Measurements from ENCODE around the gene IL3. TPM values are rescaled to one million over a fixed set of nuclear protein-coding genes. Genes with fewer than 3 reads are reported as not detected.
"Not testable (repeated sequence)": the region's sequence is repeated elsewhere in the genome, so short reads cannot be mapped to it uniquely, and the experiment has no call there.

IL3 gene
- total RNA-seq, 1 donor from 2014 or later = not detected

GRCh38 chr5:132093271-132093670 lies 32.8 kb downstream of the IL3 start:
- DNase-seq (ENCODE audit: low spot score) = no peak

- DNase-seq (ENCODE audit: low spot score) = no peak
Observed at GRCh38 chr5:132094393-132095076, 34.1 kb downstream of the IL3 start.

- no peak for DNase-seq (ENCODE audit: low spot score)
Observed at GRCh38 chr5:132095077-132095410, 34.6 kb downstream of the IL3 start.

GRCh38 chr5:132095424-132095972 lies 35.0 kb downstream of the IL3 start:
- DNase-seq (ENCODE audit: low spot score) = no peak

- no peak for DNase-seq (ENCODE audit: low spot score)
Observed at GRCh38 chr5:132096904-132097303, 36.4 kb downstream of the IL3 start.

DNA sequence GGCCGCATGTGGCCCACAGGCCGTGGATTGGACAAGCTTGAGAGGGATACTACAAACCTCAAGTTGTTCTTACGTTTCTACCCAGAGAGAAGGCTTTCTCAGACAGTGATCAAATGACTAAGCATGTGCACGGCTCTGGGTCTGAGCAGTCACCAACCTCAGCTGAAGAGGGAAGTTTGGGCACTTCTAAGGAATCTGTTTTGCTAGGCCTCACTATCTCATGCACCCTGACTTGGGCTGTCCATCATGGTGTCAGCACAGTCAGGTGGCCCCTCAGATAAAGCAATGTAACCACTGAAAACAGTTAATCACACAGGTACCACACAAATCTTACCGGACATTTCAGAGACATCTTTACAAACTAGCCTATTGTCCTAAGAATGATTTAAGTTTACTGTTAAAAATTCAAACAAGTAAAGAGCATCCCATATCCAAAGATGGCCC lies 37.7 kb downstream of the IL3 start:
- DNase-seq (ENCODE audit: low spot score) = no peak

DNA sequence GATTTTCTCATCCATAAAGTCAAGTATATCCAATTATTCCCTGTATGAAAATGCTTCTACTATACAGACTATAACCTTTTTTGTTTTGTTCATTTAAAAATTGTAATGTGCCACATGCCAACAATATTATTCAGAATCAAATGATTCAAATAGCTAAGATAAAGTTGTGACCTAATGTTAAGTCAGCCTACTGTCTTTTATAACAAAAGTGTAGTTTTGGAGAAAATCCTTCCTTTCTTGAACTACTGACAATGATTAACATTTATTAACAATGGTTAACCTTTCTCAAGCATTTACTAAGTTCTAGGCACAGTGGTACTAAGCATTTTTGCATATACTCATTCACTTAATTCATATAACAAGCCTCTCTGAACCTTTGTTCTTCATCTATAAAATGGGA lies 38.2 kb downstream of the IL3 start:
- DNase-seq (ENCODE audit: low spot score) = no peak

DNA sequence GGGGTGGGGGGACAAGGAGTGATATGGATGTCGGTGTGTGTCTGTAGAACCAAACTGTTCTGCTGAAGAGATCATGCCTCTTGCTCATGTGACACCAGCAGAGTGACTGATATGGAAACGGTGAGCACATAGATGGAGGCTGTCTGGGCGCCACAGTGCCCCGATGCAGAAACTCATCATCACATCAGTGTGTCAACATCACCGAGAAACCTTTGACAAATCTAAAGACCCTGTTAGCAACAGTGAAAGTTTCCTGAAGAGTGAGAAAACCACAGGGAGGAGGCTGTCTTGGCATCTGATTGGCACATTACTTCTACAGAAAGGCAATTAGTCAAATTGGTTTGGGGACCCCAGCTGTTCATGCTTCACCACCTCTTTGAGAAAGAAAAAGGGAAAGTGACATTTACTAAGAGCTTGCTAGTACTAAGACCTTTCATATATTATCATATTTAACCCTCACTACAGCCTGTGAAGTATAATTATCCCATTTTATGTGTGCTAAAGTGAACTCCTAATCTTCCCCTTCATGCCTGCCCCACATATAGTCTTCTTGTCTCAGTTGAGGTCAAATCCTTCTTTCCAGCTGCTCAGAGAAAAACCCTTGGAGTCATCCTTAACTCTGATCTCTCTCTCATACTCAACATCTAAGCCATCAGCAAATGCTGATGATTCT lies 38.8 kb downstream of the IL3 start:
- DNase-seq (ENCODE audit: low spot score) = no peak

DNA sequence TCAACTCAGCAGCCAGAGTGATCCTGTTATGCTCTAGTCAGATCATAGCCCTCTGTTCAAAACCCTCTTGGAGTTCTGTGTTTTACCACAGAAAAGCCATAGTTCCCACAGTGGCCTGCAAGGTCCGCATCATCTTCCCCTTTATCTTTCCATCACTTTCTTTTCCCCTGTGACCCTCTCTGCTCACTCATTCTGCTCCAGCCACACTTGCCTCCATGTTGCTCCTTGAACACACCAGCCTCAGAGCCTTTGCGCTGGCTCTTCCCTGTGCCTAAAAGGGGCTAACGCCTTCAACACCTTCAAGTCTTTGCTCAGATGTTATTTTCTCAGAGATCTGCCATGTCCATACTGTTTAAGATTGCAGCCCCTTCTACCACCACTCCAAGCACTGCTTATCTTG lies 39.5 kb downstream of the IL3 start:
- DNase-seq (ENCODE audit: low spot score) = no peak

DNA sequence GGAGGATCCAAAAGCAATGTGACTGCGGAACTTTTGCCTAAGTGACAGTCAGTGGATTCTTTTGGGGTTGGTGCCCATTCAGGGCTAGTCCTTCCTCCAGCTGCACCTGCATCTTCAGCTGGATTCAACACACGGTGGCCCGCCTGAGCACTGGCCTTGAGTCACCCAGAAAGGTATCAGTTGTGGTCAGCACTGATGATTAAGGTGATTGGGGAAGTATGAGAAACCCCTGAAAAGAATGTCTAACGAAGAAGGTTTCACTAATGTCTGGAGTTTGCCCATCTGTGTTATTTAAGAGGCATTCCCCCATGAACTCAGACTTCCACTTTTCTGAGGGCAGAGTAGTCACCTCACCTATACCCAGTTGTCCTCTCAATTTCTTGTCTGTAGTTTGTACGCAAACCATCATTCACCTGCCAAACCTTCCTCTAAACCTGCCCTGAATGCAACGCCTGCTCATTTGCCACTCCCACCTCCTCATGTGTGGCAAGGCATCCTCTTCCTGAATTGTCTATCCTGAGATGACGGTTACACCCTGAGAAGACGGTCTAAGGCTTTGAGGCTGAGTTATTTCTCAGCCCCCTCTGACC lies 40.3 kb downstream of the IL3 start:
- DNase-seq (ENCODE audit: low spot score) = no peak

DNA sequence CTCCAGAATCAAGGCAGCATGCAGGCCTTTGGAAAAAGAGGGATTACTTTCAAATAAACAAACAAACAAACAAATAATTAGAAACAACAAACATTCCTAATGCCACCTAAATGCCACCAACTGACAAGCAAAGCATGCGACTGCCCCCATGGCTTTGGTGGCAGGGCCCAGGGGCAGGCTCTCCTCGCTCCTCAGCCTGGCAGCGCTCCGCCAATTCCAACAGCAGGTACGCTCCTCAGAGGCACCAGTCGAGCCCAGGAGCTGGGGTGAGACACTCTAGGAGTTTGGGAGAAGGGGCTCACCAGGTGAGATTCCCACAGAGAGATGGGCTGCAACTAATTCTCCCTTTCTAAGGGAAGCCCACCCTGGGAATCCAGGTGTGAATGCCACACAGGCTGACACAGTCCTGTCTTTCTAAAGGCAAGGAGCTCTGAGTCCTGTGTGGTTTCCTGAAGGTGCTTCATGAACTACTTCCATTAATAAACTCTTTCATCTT lies 41.0 kb downstream of the IL3 start:
- DNase-seq (ENCODE audit: low spot score) = no peak

DNA sequence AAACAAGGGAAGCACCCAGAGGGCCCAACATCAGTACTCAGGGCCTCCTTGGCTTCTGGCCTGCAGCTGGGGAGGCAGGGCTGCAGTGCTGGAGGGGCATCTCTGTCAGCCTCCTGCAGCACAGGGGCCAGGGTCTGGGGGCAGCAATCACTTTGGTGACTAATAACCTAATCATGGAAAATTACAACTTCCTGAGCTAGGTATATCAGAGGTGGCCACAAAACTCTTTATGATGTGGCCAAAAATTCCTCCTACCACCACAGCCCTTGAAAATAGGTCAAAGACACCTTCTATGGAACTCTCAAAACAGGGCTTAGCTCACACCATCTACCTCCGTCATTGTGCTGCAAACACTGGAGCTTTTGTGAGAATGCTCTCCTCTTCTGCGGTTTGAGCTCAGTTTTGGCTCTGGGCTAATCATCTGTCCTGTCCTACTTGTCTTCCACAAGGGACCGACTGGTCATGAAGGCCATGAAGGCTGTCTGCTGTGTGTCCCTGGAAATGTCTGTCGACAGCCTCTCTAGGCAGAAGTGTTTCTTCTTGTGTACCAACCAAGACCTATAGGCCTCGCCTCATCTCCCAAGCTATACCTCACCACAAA lies 41.7 kb downstream of the IL3 start:
- DNase-seq (ENCODE audit: low spot score) = no peak

DNA sequence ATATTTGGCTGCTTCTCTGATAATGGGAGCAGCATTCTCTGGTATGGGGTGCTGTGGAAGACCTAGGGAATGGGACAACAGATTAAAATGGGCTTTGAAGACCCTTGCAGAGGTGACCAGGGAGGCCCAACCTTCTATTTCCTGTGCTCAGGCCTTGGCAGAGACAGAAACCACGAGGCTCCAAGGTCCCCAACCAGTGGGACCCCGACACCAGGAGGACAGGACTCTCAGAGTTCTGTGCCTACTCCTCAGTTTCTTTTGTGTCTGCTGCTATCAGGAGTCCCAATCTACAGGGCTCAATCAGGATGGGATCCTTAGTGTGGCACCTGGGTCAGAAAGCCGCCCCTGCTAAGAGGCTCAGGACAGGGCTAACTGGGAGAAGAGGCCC lies 42.5 kb downstream of the IL3 start:
- no peak for DNase-seq (ENCODE audit: low spot score)

DNA sequence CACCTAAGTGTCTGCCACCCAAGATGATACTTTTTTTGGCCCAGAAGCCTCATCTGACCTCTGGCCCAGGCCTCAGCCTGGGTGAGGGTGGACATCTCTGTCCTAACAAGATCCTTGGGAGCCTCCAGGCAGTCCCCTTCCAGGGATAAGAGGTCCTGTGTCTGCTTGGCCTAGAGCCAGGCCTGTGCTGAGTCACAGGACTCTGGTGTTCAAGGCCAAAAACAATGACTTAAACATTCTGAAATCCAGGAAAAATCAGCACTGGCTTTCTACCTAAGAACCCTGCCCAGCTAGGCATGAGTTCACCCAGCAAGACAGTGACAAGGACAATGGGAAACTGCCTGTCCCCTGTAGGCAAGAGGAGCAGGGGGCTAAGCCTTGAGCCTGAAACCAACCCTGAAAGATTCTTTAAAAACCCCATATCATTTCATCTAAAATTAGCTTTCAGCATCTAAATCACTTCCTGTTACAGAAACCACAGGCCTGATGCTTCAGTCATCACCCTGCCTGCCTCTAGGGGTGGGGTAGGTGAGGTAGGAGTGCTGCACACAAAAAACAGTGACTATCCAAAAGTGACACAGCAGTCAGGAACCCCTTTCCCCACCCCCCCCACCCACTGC lies 43.0 kb downstream of the IL3 start:
- DNase-seq (ENCODE audit: low spot score) = peak; percentile 71

- DNase-seq (ENCODE audit: low spot score) = no peak
Observed at GRCh38 chr5:132103969-132104391, 43.5 kb downstream of the IL3 start.

GRCh38 chr5:132104556-132104955 lies 44.1 kb downstream of the IL3 start:
- DNase-seq (ENCODE audit: low spot score) = no peak

- DNase-seq (ENCODE audit: low spot score) = no peak
Observed at GRCh38 chr5:132105688-132106087, 45.2 kb downstream of the IL3 start.

DNA sequence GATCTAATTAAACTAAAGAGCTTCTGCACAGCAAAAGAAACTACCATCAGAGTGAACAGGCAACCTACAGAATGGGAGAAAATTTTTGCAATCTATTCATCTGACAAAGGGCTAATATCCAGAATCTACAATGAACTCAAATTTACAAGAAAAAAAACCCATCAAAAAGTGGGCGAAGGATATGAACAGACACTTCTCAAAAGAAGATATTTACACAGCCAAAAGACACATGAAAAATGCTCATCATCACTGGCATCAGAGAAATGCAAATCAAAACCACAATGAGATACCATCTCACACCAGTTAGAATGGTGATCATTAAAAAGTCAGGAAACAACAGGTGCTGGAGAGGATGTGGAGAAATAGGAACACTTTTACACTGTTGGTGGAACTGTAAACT lies 48.0 kb downstream of the IL3 start:
- DNase-seq (ENCODE audit: low spot score) = not testable (repeated sequence)

- DNase-seq (ENCODE audit: low spot score) = not testable (repeated sequence)
Observed at GRCh38 chr5:132108957-132109356, 48.5 kb downstream of the IL3 start.

DNA sequence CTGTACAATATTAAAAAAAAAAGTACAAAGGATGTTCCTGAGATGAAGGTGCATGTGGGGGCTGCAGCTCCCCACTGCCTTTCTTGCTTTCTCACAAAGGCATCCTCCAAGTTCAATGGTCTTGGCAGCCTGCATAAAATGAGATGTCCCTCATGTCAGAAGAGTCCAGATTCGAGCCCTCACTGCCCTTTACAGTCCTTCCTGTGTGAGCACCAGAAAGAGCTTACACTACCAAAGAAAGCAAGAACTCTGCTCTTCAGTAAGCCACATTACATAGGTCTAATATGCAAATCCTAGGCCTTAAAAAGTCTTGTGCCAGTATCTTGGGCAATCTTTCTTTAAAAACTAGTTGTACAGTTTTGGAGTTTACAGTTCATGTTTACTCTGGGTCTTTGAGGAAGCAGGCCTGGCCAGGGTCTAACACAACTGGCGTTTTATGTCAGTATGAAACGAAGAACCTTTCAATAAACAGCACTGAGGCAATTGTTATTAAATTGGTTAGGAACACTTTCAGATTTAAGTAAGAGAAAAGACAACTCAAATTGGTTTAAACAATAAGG lies 49.1 kb downstream of the IL3 start:
- DNase-seq (ENCODE audit: low spot score) = no peak

- DNase-seq (ENCODE audit: low spot score) = no peak
Observed at GRCh38 chr5:132110195-132110594, 49.7 kb downstream of the IL3 start.

- no peak for DNase-seq (ENCODE audit: low spot score)
Observed at GRCh38 chr5:132110930-132111329, 50.5 kb downstream of the IL3 start.

Measured in ureter (tissue), 1 donor.